DND-41 (cell line): Measurements from ENCODE around the gene TMEM132C.

Experiments
- ATAC-seq: fragments of 200-7000 bp; cut with Tn5 transposase; 3 replicates; pipeline ENCODE4 v1.9.1; 2021; ENCODE audit warnings: low read depth; ENCODE audit not compliant: insufficient read depth
- DNase-seq: peaks from one replicate; pipeline ENCODE4 v3.0.0-alpha.2; 2020
- H2AFZ ChIP-seq: 2 replicates; pipeline ENCODE4 v1.6.0; 2012; ENCODE audit warnings: low read depth, low read length
- H3K27ac ChIP-seq: 2 replicates; pipeline ENCODE4 v1.5.1; 2012; ENCODE audit warnings: low read length, inconsistent platforms
- H3K27me3 ChIP-seq: fragments of 200-600 bp; sonication (generic); 2 replicates; pipeline ENCODE4 v1.6.0; 2012; ENCODE audit warnings: low read length, mild to moderate bottlenecking, inconsistent platforms; ENCODE audit not compliant: insufficient read depth, poor library complexity
- H3K36me3 ChIP-seq: 2 replicates; pipeline ENCODE4 v1.5.1; 2012; ENCODE audit warnings: low read length, inconsistent platforms; ENCODE audit not compliant: insufficient read depth
- H3K4me1 ChIP-seq: 2 replicates; pipeline ENCODE4 v1.5.1; 2012; ENCODE audit warnings: mild to moderate bottlenecking, low read length; ENCODE audit not compliant: insufficient read depth
- H3K4me2 ChIP-seq: 2 replicates; pipeline ENCODE4 v1.6.0; 2012; ENCODE audit warnings: mild to moderate bottlenecking, moderate library complexity, low read length, inconsistent platforms; ENCODE audit not compliant: insufficient read depth
- H3K4me3 ChIP-seq, 2 experiments: fragments of 200-600 bp in 1 of 2; shearing (Covaris generic) in 1 of 2; 2 replicates each; pipeline ENCODE4 v1.5.1; 2012 to 2016; ENCODE audit warnings: inconsistent platforms in 2 of 2, low read length in 2 of 2, mild to moderate bottlenecking in 2 of 2, low read depth in 1 of 2, moderate library complexity in 1 of 2
- H3K79me2 ChIP-seq: 2 replicates; pipeline ENCODE4 v1.6.0; 2012; ENCODE audit warnings: low read length, inconsistent platforms; ENCODE audit not compliant: insufficient read depth
- H3K9ac ChIP-seq: 2 replicates; pipeline ENCODE4 v1.6.0; 2012; ENCODE audit warnings: low read depth, mild to moderate bottlenecking, inconsistent platforms, low read length, moderate library complexity
- H3K9me3 ChIP-seq: 2 replicates; pipeline ENCODE4 v1.5.1; 2012; ENCODE audit warnings: low read length, moderate library complexity, mild to moderate bottlenecking, inconsistent platforms; ENCODE audit not compliant: insufficient read depth, severe bottlenecking
- H4K20me1 ChIP-seq: 2 replicates; pipeline ENCODE4 v1.6.0; 2012; ENCODE audit warnings: low read length; ENCODE audit not compliant: insufficient read depth
- CTCF ChIP-seq: IDR thresholded peaks from 2 replicates; pipeline ENCODE4 v1.5.1; 2012; ENCODE audit warnings: borderline replicate concordance, low read length, moderate library complexity, mild to moderate bottlenecking; ENCODE audit not compliant: poor library complexity, severe bottlenecking; ENCODE audit errors: extremely low read depth
- EZH2 ChIP-seq: IDR thresholded peaks from 3 replicates; pipeline ENCODE4 v1.6.1; 2012; ENCODE audit warnings: borderline replicate concordance, low read depth, mild to moderate bottlenecking, moderate library complexity, low read length, inconsistent platforms; ENCODE audit not compliant: severe bottlenecking

The TMEM132C gene

GRCh38 chr12:128606051-128606450 lies 339.1 kb downstream of the TMEM132C start:
- no peak for TF ChIP-seq EZH2
- TF ChIP-seq CTCF: no peak
- DNase-seq (no peak), ATAC-seq (no peak)
- no peaks in the 10 kb centered on the region for H3K9me3 ChIP-seq
- no peaks in the 10 kb centered on the region for H3K79me2 ChIP-seq
- H2AFZ ChIP-seq: no peak overlapping the region
- H3K9ac ChIP-seq: no peak overlapping the region
- no peak overlapping the region for H3K4me2 ChIP-seq
- no peaks in the 10 kb centered on the region for H3K27me3 ChIP-seq
- H3K4me3 ChIP-seq: no peak overlapping the region
- no peaks in the 10 kb centered on the region for H3K36me3 ChIP-seq
- H3K27ac ChIP-seq: no peak overlapping the region
- no peaks in the 10 kb centered on the region for H3K4me1 ChIP-seq
- no peaks in the 10 kb centered on the region for H4K20me1 ChIP-seq

DNA sequence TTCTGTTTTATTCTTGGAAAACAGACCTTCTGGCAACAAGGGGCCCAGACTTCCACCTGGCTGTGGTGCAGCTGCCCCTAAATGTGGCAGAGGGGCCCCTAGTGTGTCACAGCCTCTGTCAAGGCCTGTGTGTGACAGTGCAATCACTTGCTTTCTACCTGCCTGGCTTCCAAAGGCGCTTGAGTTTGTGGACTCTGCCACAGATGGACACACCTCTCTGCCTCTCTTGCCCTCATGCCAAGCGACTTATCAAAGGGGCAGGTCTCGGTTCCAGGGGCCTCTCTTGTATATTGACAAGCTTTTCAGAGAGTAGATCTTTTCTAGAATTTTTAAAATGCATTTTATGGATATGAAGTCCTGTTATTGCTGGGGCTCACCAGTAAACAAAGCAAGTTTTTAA lies 339.6 kb downstream of the TMEM132C start:
- Histone ChIP-seq H3K9ac (no peak overlapping the region), H3K27ac (no peak overlapping the region), H3K36me3 (no peaks in the 10 kb centered on the region), H3K79me2 (no peaks in the 10 kb centered on the region), H3K4me2 (no peak overlapping the region), H3K9me3 (no peaks in the 10 kb centered on the region), H3K4me3 (no peak overlapping the region), H2AFZ (no peak overlapping the region), H3K4me1 (no peaks in the 10 kb centered on the region), H4K20me1 (no peaks in the 10 kb centered on the region), H3K27me3 (no peaks in the 10 kb centered on the region)
- no peak for ATAC-seq
- no peak for DNase-seq
- TF ChIP-seq CTCF (no peak), EZH2 (no peak)

GRCh38 chr12:128606970-128607369 lies 340.0 kb downstream of the TMEM132C start:
- TF ChIP-seq CTCF (no peak), EZH2 (no peak)
- H3K4me2 ChIP-seq: no peak overlapping the region
- ATAC-seq (no peak), DNase-seq (no peak)
- no peak overlapping the region for H2AFZ ChIP-seq
- no peaks in the 10 kb centered on the region for H3K79me2 ChIP-seq
- H3K27ac ChIP-seq: no peak overlapping the region
- H3K9me3 ChIP-seq: no peaks in the 10 kb centered on the region
- H3K4me1 ChIP-seq: no peaks in the 10 kb centered on the region
- no peak overlapping the region for H3K4me3 ChIP-seq
- no peaks in the 10 kb centered on the region for H3K36me3 ChIP-seq
- no peaks in the 10 kb centered on the region for H3K27me3 ChIP-seq
- H4K20me1 ChIP-seq: no peaks in the 10 kb centered on the region
- no peak overlapping the region for H3K9ac ChIP-seq

- DNase-seq (no peak), ATAC-seq (no peak)
- Histone ChIP-seq H3K9ac (no peak overlapping the region), H4K20me1 (no peaks in the 10 kb centered on the region), H3K27ac (no peak overlapping the region), H3K36me3 (no peaks in the 10 kb centered on the region), H3K4me1 (no peaks in the 10 kb centered on the region), H3K4me2 (no peak overlapping the region), H2AFZ (no peak overlapping the region), H3K4me3 (no peak overlapping the region), H3K79me2 (no peaks in the 10 kb centered on the region), H3K9me3 (no peaks in the 10 kb centered on the region), H3K27me3 (no peaks in the 10 kb centered on the region)
- TF ChIP-seq CTCF: no peak
- no peak for TF ChIP-seq EZH2
These were observed 340.7 kb downstream of the TMEM132C start for GRCh38 chr12:128607641-128608040.
